DOHH2 (cell line): ENCODE results near the gene MAGOH.

ENCODE experiments used
- CTCF ChIP-seq: fragments of 200-600 bp; sonication (generic); IDR thresholded peaks from one replicate; pipeline ENCODE4 v1.5.1; 2014; ENCODE audit warnings: antibody characterized with exemption, mild to moderate bottlenecking, low read depth, low read length; ENCODE audit not compliant: poor library complexity, severe bottlenecking
- EZH2phosphoT487 ChIP-seq: fragments of 200-600 bp; sonication (generic); IDR thresholded peaks from 2 replicates; pipeline ENCODE4 v1.6.1; 2017; ENCODE audit warnings: borderline replicate concordance, mild to moderate bottlenecking, antibody characterized with exemption, low read length, moderate library complexity, mixed read lengths

- TF ChIP-seq CTCF (no peak), EZH2phosphoT487 (no peak)
Observed at GRCh38 chr1:53285969-53286760, 47.8 kb upstream of the MAGOH start.
